ENCODE measurements around the gene ARPC4. TPM values are rescaled to one million over a fixed set of nuclear protein-coding genes. Genes with fewer than 3 reads are reported as not detected.
"Not testable (repeated sequence)": the region's sequence is repeated elsewhere in the genome, so short reads cannot be mapped to it uniquely, and the experiment has no call there.

Gene ARPC4
- total RNA-seq, 2 donors from 2014 or later = 121 to 152 TPM

- WGBS = 37% methylated on average over 4 of the region's 4 CpGs
- TF ChIP-seq CTCF (IDR thresholded peaks at IDR 0.05) = peak; percentile 21 to 56 (median 46)
- H3K27me3 ChIP-seq (replicated peaks; ENCODE audit: insufficient read depth); H3K27ac ChIP-seq; DNase-seq (ENCODE audit: low spot score); H3K4me1 ChIP-seq (replicated peaks); H3K4me3 ChIP-seq; H3K9me3 ChIP-seq; intact Hi-C loops (cut with DNase I); H3K36me3 ChIP-seq: not testable (repeated sequence)
These were observed 56.0 kb downstream of the ARPC4 start for GRCh38 chr3:9848860-9849259.

GRCh38 chr3:9851383-9851782 is 58.5 kb downstream of the ARPC4 start:
- intact Hi-C loops (cut with DNase I); H3K4me1 ChIP-seq (replicated peaks); H3K27me3 ChIP-seq (replicated peaks; ENCODE audit: insufficient read depth); H3K4me3 ChIP-seq; H3K9me3 ChIP-seq; H3K27ac ChIP-seq; DNase-seq (ENCODE audit: low spot score); H3K36me3 ChIP-seq: not testable (repeated sequence)
- WGBS = 66% methylated on average over 6 of the region's 6 CpGs

GRCh38 chr3:9851926-9852325 is 59.0 kb downstream of the ARPC4 start:
- WGBS = 32% methylated on average over 6 of the region's 6 CpGs

GRCh38 chr3:9852528-9852927 is 59.6 kb downstream of the ARPC4 start:
- Histone ChIP-seq H3K4me3 (no peak overlapping the region), H3K36me3 (no peaks in the 10 kb centered on the region), H3K9me3 (no peaks in the 10 kb centered on the region), H3K27ac (no peak overlapping the region), H3K4me1 (replicated peaks) (no peaks in the 10 kb centered on the region), H3K27me3 (replicated peaks; ENCODE audit: insufficient read depth) (no peaks in the 10 kb centered on the region)
- DNase-seq (ENCODE audit: low spot score) = no peak
- TF ChIP-seq POLR2A (IDR thresholded peaks at IDR 0.05) = no peak
- no peak for TF ChIP-seq POLR2AphosphoS5 (IDR thresholded peaks at IDR 0.05)
- no peak for TF ChIP-seq CTCF (IDR thresholded peaks at IDR 0.05)
- 96% methylated on average over 6 of the region's 6 CpGs for WGBS
- intact Hi-C loops (cut with DNase I) = no loop called here

More at GRCh38 chr3:9851926-9852325, 59.0 kb downstream of the ARPC4 start:
- H3K27ac ChIP-seq; H3K27me3 ChIP-seq (replicated peaks; ENCODE audit: insufficient read depth); H3K4me3 ChIP-seq; H3K9me3 ChIP-seq; DNase-seq (ENCODE audit: low spot score); intact Hi-C loops (cut with DNase I); H3K36me3 ChIP-seq; H3K4me1 ChIP-seq (replicated peaks): not testable (repeated sequence)

GRCh38 chr3:9854291-9854940 is 61.5 kb downstream of the ARPC4 start:
- 75% methylated on average over 11 of the region's 11 CpGs for WGBS
- DNase-seq (ENCODE audit: low spot score); intact Hi-C loops (cut with DNase I); H3K4me1 ChIP-seq (replicated peaks); H3K9me3 ChIP-seq; H3K27me3 ChIP-seq (replicated peaks; ENCODE audit: insufficient read depth); H3K27ac ChIP-seq; H3K36me3 ChIP-seq; H3K4me3 ChIP-seq: not testable (repeated sequence)

- DNase-seq (ENCODE audit: low spot score) = no peak
- intact Hi-C loops (cut with DNase I) = no loop called here
- H3K27me3 ChIP-seq (replicated peaks; ENCODE audit: insufficient read depth) = no peaks in the 10 kb centered on the region
- H3K4me1 ChIP-seq (replicated peaks) = no peaks in the 10 kb centered on the region
- no peaks in the 10 kb centered on the region for H3K36me3 ChIP-seq
- H3K27ac ChIP-seq = no peak overlapping the region
- no peaks in the 10 kb centered on the region for H3K9me3 ChIP-seq
- no peak overlapping the region for H3K4me3 ChIP-seq
- WGBS = 95% methylated on average over 3 of the region's 3 CpGs
- no peak for TF ChIP-seq POLR2A (IDR thresholded peaks at IDR 0.05)
These were observed 62.7 kb downstream of the ARPC4 start for GRCh38 chr3:9855594-9855993.

Other genes starting within 250 kb of the ARPC4 start
- gene LHFPL4, start 239.3 kb upstream of the ARPC4 start, total RNA-seq = 1 to 10 TPM in 1 of 2 donors, under 1 TPM in 1; 0.28 to 6.8 TPM
- 10 to 100 TPM; 30.3 to 59.8 TPM for gene MTMR14, start 143.6 kb upstream of the ARPC4 start, total RNA-seq
- not detected for gene CPNE9, start 89.2 kb upstream of the ARPC4 start, total RNA-seq
- 10 to 100 TPM; 14.2 to 43.5 TPM for gene BRPF1, start 61.3 kb upstream of the ARPC4 start, total RNA-seq
- gene OGG1, start 43.1 kb upstream of the ARPC4 start, total RNA-seq = 10 to 100 TPM; 22.6 to 38.2 TPM
- 100 to 1,000 TPM in 1 of 2 donors, 10 to 100 TPM in 1; 74.4 to 167 TPM for gene CAMK1, start 23.1 kb upstream of the ARPC4 start, total RNA-seq
- 100 to 1,000 TPM; 130 to 131 TPM for gene TADA3, start 609 bp upstream of the ARPC4 start, total RNA-seq
- gene TTLL3, start 17.2 kb downstream of the ARPC4 start, total RNA-seq = 10 to 100 TPM; 40.7 to 69.0 TPM
- 10 to 100 TPM; 40.9 to 44.6 TPM for gene RPUSD3, start 50.9 kb downstream of the ARPC4 start, total RNA-seq
- gene CIDEC, start 87.2 kb downstream of the ARPC4 start, total RNA-seq = 1 to 10 TPM in 1 of 2 donors, not detected in 1; 3.5 TPM
- 10 to 100 TPM; 37.0 to 61.5 TPM for gene JAGN1, start 97.5 kb downstream of the ARPC4 start, total RNA-seq
- gene IL17RE, start 109.8 kb downstream of the ARPC4 start, total RNA-seq = 10 to 100 TPM; 10.1 to 28.2 TPM
- 100 to 1,000 TPM in 1 of 2 donors, 10 to 100 TPM in 1; 80.7 to 152 TPM for gene IL17RC, start 124.0 kb downstream of the ARPC4 start, total RNA-seq
- gene CRELD1, start 140.8 kb downstream of the ARPC4 start, total RNA-seq = 10 to 100 TPM; 46.9 to 64.9 TPM
- gene PRRT3, start 159.3 kb downstream of the ARPC4 start, total RNA-seq = 10 to 100 TPM in 1 of 2 donors, 1 to 10 TPM in 1; 8.9 to 10.1 TPM
- gene EMC3, start 193.8 kb downstream of the ARPC4 start, total RNA-seq = 100 to 1,000 TPM in 1 of 2 donors, 10 to 100 TPM in 1; 69.9 to 102 TPM
- gene FANCD2, start 233.4 kb downstream of the ARPC4 start, total RNA-seq = 10 to 100 TPM in 1 of 2 donors, 1 to 10 TPM in 1; 7.6 to 13.2 TPM